GM06990 (cell line): ENCODE results near the gene AFF3.

Experiments used
- DNase-seq: peaks from one replicate; pipeline ENCODE4 v3.0.0-alpha.2; 2011; ENCODE audit not compliant: insufficient read length; ENCODE audit errors: extremely low read depth
- H3K27me3 ChIP-seq: replicated peaks from 2 replicates; pipeline ENCODE4 v1.6.0; 2011; ENCODE audit warnings: low read length; ENCODE audit not compliant: control insufficient read depth, insufficient read depth
- H3K36me3 ChIP-seq: 2 replicates; pipeline ENCODE4 v1.5.1; 2011; ENCODE audit warnings: low read length; ENCODE audit not compliant: control insufficient read depth, insufficient read depth
- H3K4me3 ChIP-seq: replicated peaks from 2 replicates; pipeline ENCODE4 v1.5.1; 2011; ENCODE audit warnings: low read depth, mild to moderate bottlenecking, control low read depth, low read length
- CTCF ChIP-seq: IDR thresholded peaks from 2 replicates; pipeline ENCODE4 v1.5.1; 2011; ENCODE audit warnings: low read length, control low read depth, mild to moderate bottlenecking, inconsistent platforms; ENCODE audit not compliant: insufficient read depth, poor library complexity, severe bottlenecking

Gene AFF3

DNA sequence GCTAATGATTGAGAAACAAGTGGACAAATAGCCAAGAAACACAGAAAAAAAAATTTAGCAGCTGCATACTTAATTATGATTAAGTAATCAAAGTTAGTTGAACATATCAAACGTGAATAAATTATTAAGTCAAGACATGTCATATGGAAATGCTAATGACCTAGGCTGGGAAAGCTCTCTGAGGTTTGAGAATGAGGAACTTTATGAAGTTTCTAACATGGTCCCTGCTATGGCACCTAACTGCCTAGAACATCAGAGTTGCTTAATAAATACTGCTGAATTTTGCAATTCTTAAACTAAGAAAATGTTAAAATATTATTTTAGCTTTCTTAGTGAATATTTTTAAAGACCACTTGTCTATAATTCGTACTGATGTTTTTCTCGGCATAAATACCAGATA is 99.8 kb downstream of the AFF3 start:
- TF ChIP-seq CTCF: no peak

GRCh38 chr2:100041946-100042345 is 100.4 kb downstream of the AFF3 start:
- no peak for TF ChIP-seq CTCF
- no peak for DNase-seq
- Histone ChIP-seq H3K36me3 (no peaks in the 10 kb centered on the region), H3K4me3 (no peak overlapping the region), H3K27me3 (no peaks in the 10 kb centered on the region; the same call in 1 of the 2 replicates)

More for the DNA sequence above, 99.8 kb downstream of the AFF3 start:
- no peak for DNase-seq
- no peaks in the 10 kb centered on the region; the same call in 1 of the 2 replicates for H3K27me3 ChIP-seq
- no peaks in the 10 kb centered on the region for H3K36me3 ChIP-seq
- H3K4me3 ChIP-seq: no peak overlapping the region

DNA sequence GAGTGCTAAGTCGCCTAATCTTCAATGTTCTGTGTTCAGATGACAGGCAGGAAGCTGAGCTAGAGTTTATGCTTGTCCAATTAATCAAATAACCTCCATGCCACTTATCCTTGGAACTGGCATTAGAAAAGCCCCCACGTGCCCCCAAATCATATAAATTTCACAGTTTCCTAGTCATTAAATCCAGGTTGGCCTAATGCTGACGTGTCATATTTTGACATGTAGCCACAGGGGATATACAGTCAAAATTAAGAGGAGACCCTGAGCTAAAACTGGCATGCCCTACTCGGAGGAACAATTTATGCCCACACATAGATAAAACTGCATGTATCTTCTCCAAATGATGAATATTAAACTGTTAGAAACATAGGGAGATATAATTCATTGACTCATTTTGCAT is 101.0 kb downstream of the AFF3 start:
- H3K27me3 ChIP-seq: no peaks in the 10 kb centered on the region; the same call in 1 of the 2 replicates
- H3K4me3 ChIP-seq: no peak overlapping the region
- H3K36me3 ChIP-seq: no peaks in the 10 kb centered on the region
- no peak for TF ChIP-seq CTCF
- DNase-seq: no peak

DNA sequence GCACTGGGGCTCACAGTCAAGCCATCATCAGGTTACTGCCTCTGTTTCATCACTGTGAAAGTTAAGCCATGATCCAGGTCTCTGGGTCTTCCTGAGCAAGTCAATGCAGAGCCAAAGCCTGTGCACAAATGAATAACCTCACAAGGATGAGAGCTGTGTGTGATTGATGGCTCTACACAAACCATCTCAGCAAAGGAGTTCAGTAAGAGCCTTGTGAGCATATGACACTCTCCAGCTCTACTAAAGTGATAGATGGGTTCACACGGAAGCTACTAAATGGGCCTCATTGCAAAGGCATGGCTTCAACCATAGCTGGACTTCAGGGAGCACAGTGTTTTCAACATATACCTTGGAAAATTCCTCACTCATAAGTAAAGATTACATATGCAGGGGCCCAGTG is 101.5 kb downstream of the AFF3 start:
- no peak overlapping the region for H3K4me3 ChIP-seq
- H3K36me3 ChIP-seq: no peaks in the 10 kb centered on the region
- no peaks in the 10 kb centered on the region; the same call in 1 of the 2 replicates for H3K27me3 ChIP-seq
- DNase-seq: no peak
- no peak for TF ChIP-seq CTCF

GRCh38 chr2:100039291-100039980 is 103.0 kb downstream of the AFF3 start:
- Histone ChIP-seq H3K4me3 (no peak overlapping the region), H3K27me3 (no peaks in the 10 kb centered on the region; the same call in 1 of the 2 replicates)
- no peak for DNase-seq

More at GRCh38 chr2:100039291-100039980, 103.0 kb downstream of the AFF3 start:
- H3K36me3 ChIP-seq: no peaks in the 10 kb centered on the region
- TF ChIP-seq CTCF: no peak
